Measurements from ENCODE around the gene TCF20.
A peak's percentile ranks its signal among the peaks of the same experiment; 100 is the strongest.

Gene TCF20

GRCh38 chr22:42282252-42282942, 11.9 kb upstream of the TCF20 start:
- no peak for DNase-seq (ENCODE audit: low read depth)

GRCh38 chr22:42281706-42282251, 11.3 kb upstream of the TCF20 start:
- no peak for DNase-seq (ENCODE audit: low read depth)

GRCh38 chr22:42281284-42281683, 10.8 kb upstream of the TCF20 start:
- DNase-seq (ENCODE audit: low read depth) = no peak

- DNase-seq (ENCODE audit: low read depth) = no peak
Measured at GRCh38 chr22:42280836-42281235, 10.4 kb upstream of the TCF20 start.

GRCh38 chr22:42280140-42280539, 9.7 kb upstream of the TCF20 start:
- DNase-seq (ENCODE audit: low read depth) = no peak

- no peak for DNase-seq (ENCODE audit: low read depth)
Measured at GRCh38 chr22:42279425-42280020, 9.1 kb upstream of the TCF20 start.

- no peak for DNase-seq (ENCODE audit: low read depth)
Measured at GRCh38 chr22:42277988-42278776, 7.7 kb upstream of the TCF20 start.

GRCh38 chr22:42277232-42277753, 6.8 kb upstream of the TCF20 start:
- no peak for DNase-seq (ENCODE audit: low read depth)

- DNase-seq (ENCODE audit: low read depth) = no peak
Measured at GRCh38 chr22:42275970-42276369, 5.5 kb upstream of the TCF20 start.

GRCh38 chr22:42275176-42275575, 4.7 kb upstream of the TCF20 start:
- DNase-seq (ENCODE audit: low read depth) = no peak

- no peak for DNase-seq (ENCODE audit: low read depth)
Measured at GRCh38 chr22:42273855-42274451, 3.5 kb upstream of the TCF20 start.

- DNase-seq (ENCODE audit: low read depth) = no peak
Measured at GRCh38 chr22:42272431-42272999, 2.1 kb upstream of the TCF20 start.

GRCh38 chr22:42271906-42272305, 1.5 kb upstream of the TCF20 start:
- DNase-seq (ENCODE audit: low read depth) = no peak

GRCh38 chr22:42271191-42271813, 849 bp upstream of the TCF20 start:
- DNase-seq (ENCODE audit: low read depth) = no peak

- DNase-seq (ENCODE audit: low read depth) = no peak
Measured at GRCh38 chr22:42270176-42270509, 310 bp downstream of the TCF20 start.

GRCh38 chr22:42269432-42270175, 849 bp downstream of the TCF20 start:
- no peak for DNase-seq (ENCODE audit: low read depth)

GRCh38 chr22:42268852-42269410, 1.5 kb downstream of the TCF20 start:
- DNase-seq (ENCODE audit: low read depth) = no peak

GRCh38 chr22:42265321-42265720, 5.1 kb downstream of the TCF20 start:
- DNase-seq (ENCODE audit: low read depth) = no peak

GRCh38 chr22:42263944-42264343, 6.5 kb downstream of the TCF20 start:
- DNase-seq (ENCODE audit: low read depth) = no peak

GRCh38 chr22:42262964-42263363, 7.5 kb downstream of the TCF20 start:
- no peak for DNase-seq (ENCODE audit: low read depth)

- DNase-seq (ENCODE audit: low read depth) = peak; percentile 67
Measured at GRCh38 chr22:42261296-42261695, 9.2 kb downstream of the TCF20 start.
